Smooth muscle cell (in vitro differentiated cells): Measurements from ENCODE around the gene CDH20. TPM values are rescaled to one million over a fixed set of nuclear protein-coding genes. Genes with fewer than 3 reads are reported as not detected.

ENCODE experiments used
- DNase-seq: peaks from one replicate; lab custom pipeline; 2025; ENCODE audit not compliant: unreplicated experiment; lab: John Stamatoyannopoulos, UW
- H2AFZ ChIP-seq: fragments of 200-600 bp; sonication (generic); 2 replicates; pipeline ENCODE4 v1.6.0; 2016; ENCODE audit warnings: antibody characterized with exemption, low read depth, mild to moderate bottlenecking
- H3F3A ChIP-seq: fragments of 200-600 bp; sonication (generic); 2 replicates; pipeline ENCODE4 v1.6.0; 2017; ENCODE audit warnings: antibody characterized with exemption, low read depth
- H3K27ac ChIP-seq: fragments of 200-600 bp; sonication (generic); 2 replicates; pipeline ENCODE4 v1.5.1; 2016; ENCODE audit warnings: low read depth, mild to moderate bottlenecking
- H3K27me3 ChIP-seq: fragments of 200-600 bp; sonication (generic); 2 replicates; pipeline ENCODE4 v1.6.1; 2016; ENCODE audit warnings: low read depth, mild to moderate bottlenecking
- H3K36me3 ChIP-seq: fragments of 200-600 bp; sonication (generic); 2 replicates; pipeline ENCODE4 v1.5.1; 2016; ENCODE audit warnings: low read depth
- H3K4me1 ChIP-seq: fragments of 200-600 bp; sonication (generic); 2 replicates; pipeline ENCODE4 v1.5.1; 2016; ENCODE audit warnings: low read depth
- H3K4me2 ChIP-seq: fragments of 200-600 bp; sonication (generic); 2 replicates; pipeline ENCODE4 v1.6.0; 2016; ENCODE audit warnings: mild to moderate bottlenecking
- H3K4me3 ChIP-seq: fragments of 200-600 bp; sonication (generic); 2 replicates; pipeline ENCODE4 v1.5.1; 2016; ENCODE audit warnings: mild to moderate bottlenecking
- H3K79me2 ChIP-seq: fragments of 200-600 bp; sonication (generic); 2 replicates; pipeline ENCODE4 v1.6.0; 2016; ENCODE audit warnings: low read depth, mild to moderate bottlenecking
- H3K9ac ChIP-seq: fragments of 200-600 bp; sonication (generic); 2 replicates; pipeline ENCODE4 v1.6.0; 2016; ENCODE audit warnings: low read depth
- H3K9me3 ChIP-seq: fragments of 200-600 bp; sonication (generic); replicated peaks from 2 replicates; pipeline ENCODE4 v1.5.1; 2016; ENCODE audit warnings: low read depth
- H4K20me1 ChIP-seq: fragments of 200-600 bp; sonication (generic); 2 replicates; pipeline ENCODE4 v1.6.0; 2016; ENCODE audit warnings: low read depth
- WGBS: methylation state at CpG from one replicate; pipeline ENCODE4 v1.1.7; 2016; ENCODE audit warnings: low lambda C conversion rate; 5-methylcytosine and 5-hydroxymethylcytosine counted together
- polyA plus RNA-seq: library from polyadenylated mRNA; unstranded; fragments of >200 nt; fragmentation: Nextera tagmentation; extraction: Ambion mirVana; gene quantifications from 2 replicates; pipeline ENCODE4 v1.2.1, GENCODE V29; 2016
- total RNA-seq: library from RNA; depleted of rRNA; stranded (reverse); fragments of >200 nt; gene quantifications from 2 replicates; pipeline ENCODE4 v1.2.3, GENCODE V29; 2014
- TF ChIP-seq, protein P1 (sequence below): fragments of 200-600 bp; sonication (generic); IDR thresholded peaks from 2 replicates; pipeline ENCODE4 v1.5.1; 2017; ENCODE audit warnings: borderline replicate concordance, mild to moderate bottlenecking, antibody characterized with exemption; ENCODE audit not compliant: insufficient read depth, poor library complexity, severe bottlenecking

The CDH20 gene
- total and polyA plus RNA-seq, 2 experiments from 2014 or later, result 0.10 TPM; not detected in 1

DNA sequence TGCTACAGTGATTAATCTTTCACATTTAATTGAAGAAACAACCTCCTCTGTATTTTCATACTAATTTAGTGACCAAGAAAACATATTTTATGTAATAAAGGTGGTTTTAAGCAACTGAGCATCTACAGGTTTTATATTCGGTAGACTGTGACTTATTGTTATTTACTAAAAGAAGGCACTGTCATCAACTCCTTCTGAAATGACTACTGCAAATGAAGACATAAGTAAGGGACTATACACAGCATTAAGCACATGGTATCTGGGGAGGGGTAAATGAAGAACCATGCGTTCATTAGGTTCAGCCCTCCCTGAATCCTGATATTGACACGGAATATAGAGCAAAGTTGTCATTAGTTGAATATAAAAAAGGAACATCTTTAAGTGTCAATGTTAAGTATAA, 4.3 kb downstream of the CDH20 start:
- DNase-seq, result no peak
- peaks cover 3% of the 10 kb centered on the region for H3K4me1 ChIP-seq
- H3K27ac ChIP-seq, result no peak overlapping the region
- TF ChIP-seq, protein P1, sequence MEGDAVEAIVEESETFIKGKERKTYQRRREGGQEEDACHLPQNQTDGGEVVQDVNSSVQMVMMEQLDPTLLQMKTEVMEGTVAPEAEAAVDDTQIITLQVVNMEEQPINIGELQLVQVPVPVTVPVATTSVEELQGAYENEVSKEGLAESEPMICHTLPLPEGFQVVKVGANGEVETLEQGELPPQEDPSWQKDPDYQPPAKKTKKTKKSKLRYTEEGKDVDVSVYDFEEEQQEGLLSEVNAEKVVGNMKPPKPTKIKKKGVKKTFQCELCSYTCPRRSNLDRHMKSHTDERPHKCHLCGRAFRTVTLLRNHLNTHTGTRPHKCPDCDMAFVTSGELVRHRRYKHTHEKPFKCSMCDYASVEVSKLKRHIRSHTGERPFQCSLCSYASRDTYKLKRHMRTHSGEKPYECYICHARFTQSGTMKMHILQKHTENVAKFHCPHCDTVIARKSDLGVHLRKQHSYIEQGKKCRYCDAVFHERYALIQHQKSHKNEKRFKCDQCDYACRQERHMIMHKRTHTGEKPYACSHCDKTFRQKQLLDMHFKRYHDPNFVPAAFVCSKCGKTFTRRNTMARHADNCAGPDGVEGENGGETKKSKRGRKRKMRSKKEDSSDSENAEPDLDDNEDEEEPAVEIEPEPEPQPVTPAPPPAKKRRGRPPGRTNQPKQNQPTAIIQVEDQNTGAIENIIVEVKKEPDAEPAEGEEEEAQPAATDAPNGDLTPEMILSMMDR, result no peak
- H4K20me1 ChIP-seq, result no peaks in the 10 kb centered on the region
- no peaks in the 10 kb centered on the region for H3K9me3 ChIP-seq
- H3K27me3 ChIP-seq, result peaks cover 58% of the 10 kb centered on the region
- H2AFZ ChIP-seq, result no peak overlapping the region
- no peaks in the 10 kb centered on the region for H3F3A ChIP-seq
- H3K4me3 ChIP-seq, result no peak overlapping the region
- no peak overlapping the region for H3K9ac ChIP-seq
- no peaks in the 10 kb centered on the region for H3K36me3 ChIP-seq
- no peak overlapping the region for H3K4me2 ChIP-seq
- H3K79me2 ChIP-seq, result no peaks in the 10 kb centered on the region
- 88% methylated on average over 3 of the region's 3 CpGs for WGBS

DNA sequence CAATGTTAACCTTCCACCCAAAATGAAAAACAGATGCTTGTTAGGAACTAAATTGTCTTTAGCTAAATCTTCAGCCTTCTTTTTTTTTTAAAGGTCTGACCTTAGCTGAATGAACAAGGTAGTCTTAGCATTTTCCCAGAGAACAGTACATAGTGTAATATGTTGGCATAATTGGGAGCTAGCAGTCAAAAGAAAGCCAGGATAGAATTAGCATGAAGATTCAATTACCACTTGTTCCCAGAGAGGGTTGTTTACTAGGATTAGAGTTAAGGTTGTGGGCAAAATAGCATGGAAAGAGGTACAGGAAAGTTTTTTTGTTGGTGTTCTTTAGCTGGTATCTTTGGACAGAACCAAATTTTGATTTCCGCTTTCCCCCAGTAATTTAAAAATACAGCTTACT, 6.9 kb downstream of the CDH20 start:
- Histone ChIP-seq H3K27ac (no peak overlapping the region), H3K9ac (no peak overlapping the region), H3F3A (no peaks in the 10 kb centered on the region), H2AFZ (no peak overlapping the region), H4K20me1 (no peaks in the 10 kb centered on the region), H3K27me3 (peaks cover 32% of the 10 kb centered on the region), H3K9me3 (no peaks in the 10 kb centered on the region), H3K79me2 (no peaks in the 10 kb centered on the region), H3K36me3 (no peaks in the 10 kb centered on the region), H3K4me3 (no peak overlapping the region), H3K4me2 (no peak overlapping the region), H3K4me1 (no peaks in the 10 kb centered on the region)
- no peak for DNase-seq
- TF ChIP-seq, protein P1, result no peak
- WGBS, result 0% methylated on average over 1 of the region's 1 CpG

DNA sequence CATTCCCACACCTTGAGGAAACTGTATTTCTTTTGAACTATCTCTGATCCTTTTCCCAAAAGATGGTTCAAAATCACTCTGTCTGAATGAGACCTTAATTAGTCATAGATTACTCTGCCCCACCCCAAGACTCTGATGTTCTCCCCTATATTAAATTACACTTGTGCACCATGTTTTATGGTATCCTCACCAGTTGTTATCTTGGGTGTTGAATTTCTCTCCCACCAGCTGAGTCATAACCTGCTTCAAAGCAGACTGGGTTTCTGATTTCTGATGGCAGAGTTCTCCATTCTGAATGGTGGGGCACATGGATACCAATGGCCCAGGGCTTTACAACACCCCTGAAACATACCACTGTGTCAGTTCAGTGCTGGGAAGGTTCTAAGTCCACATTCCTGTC, 15.0 kb downstream of the CDH20 start:
- H2AFZ ChIP-seq, result no peak overlapping the region
- H3K9ac ChIP-seq, result no peak overlapping the region
- H3K27ac ChIP-seq, result no peak overlapping the region
- H3K79me2 ChIP-seq, result no peaks in the 10 kb centered on the region
- H3K4me2 ChIP-seq, result no peak overlapping the region
- H4K20me1 ChIP-seq, result no peaks in the 10 kb centered on the region
- no peaks in the 10 kb centered on the region for H3K9me3 ChIP-seq
- no peaks in the 10 kb centered on the region for H3K4me1 ChIP-seq
- H3K4me3 ChIP-seq, result no peak overlapping the region
- TF ChIP-seq, protein P1, result no peak
- H3F3A ChIP-seq, result no peaks in the 10 kb centered on the region
- no peaks in the 10 kb centered on the region for H3K27me3 ChIP-seq
- no peaks in the 10 kb centered on the region for H3K36me3 ChIP-seq
- DNase-seq, result no peak

DNA sequence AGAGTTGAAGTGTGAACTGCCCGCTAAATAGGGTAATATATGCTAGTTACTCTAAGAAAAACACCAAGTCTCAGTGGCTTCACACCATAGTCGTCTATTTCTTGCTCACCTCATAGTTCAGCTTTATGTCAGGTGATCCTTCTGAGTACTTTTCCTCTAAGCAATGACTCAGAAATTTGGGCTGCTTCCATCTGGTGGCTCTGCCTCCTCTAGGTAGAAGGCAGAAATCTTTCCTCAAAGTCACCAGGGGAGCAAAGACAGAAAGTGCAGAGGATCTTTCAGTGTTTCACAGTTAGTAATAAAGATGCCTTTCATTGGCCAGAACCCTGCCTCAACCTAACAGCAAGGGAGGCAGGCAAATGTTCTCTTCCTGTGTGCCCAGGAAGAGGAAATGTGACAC, 17.3 kb downstream of the CDH20 start:
- Histone ChIP-seq H3K9me3 (no peaks in the 10 kb centered on the region), H2AFZ (no peak overlapping the region), H3K9ac (no peak overlapping the region), H3K36me3 (no peaks in the 10 kb centered on the region), H3F3A (no peaks in the 10 kb centered on the region), H3K79me2 (no peaks in the 10 kb centered on the region), H3K27ac (no peak overlapping the region), H3K4me2 (no peak overlapping the region), H4K20me1 (no peaks in the 10 kb centered on the region), H3K27me3 (no peaks in the 10 kb centered on the region), H3K4me1 (no peaks in the 10 kb centered on the region), H3K4me3 (no peak overlapping the region)
- 88% methylated on average over 2 of the region's 2 CpGs for WGBS
- DNase-seq, result no peak
- TF ChIP-seq, protein P1, result no peak
